Muscle of leg (tissue), 11 donors: Measurements from ENCODE around the gene CCDC57. TPM values are rescaled to one million over a fixed set of nuclear protein-coding genes. Genes with fewer than 3 reads are reported as not detected.

Source experiments
- DNase-seq: peaks from one replicate; pipeline ENCODE4 v3.0.0; 2013
- H3K27ac ChIP-seq: one replicate; pipeline ENCODE4 v1.5.1; 2013; ENCODE audit warnings: mild to moderate bottlenecking, low read length, control low read depth
- H3K27me3 ChIP-seq: one replicate; pipeline ENCODE4 v1.6.1; 2013; ENCODE audit warnings: low read length; ENCODE audit not compliant: control insufficient read depth, insufficient read depth
- H3K36me3 ChIP-seq: one replicate; pipeline ENCODE4 v1.6.1; 2013; ENCODE audit warnings: low read length; ENCODE audit not compliant: control insufficient read depth, insufficient read depth
- H3K4me1 ChIP-seq: one replicate; pipeline ENCODE4 v1.6.1; 2013; ENCODE audit warnings: low read length; ENCODE audit not compliant: control insufficient read depth, insufficient read depth
- H3K4me3 ChIP-seq: one replicate; pipeline ENCODE4 v1.5.1; 2013; ENCODE audit warnings: low read length, control low read depth
- H3K9me3 ChIP-seq: replicated peaks from 2 replicates; pipeline ENCODE4 v1.6.1; 2013; ENCODE audit warnings: low read depth, low read length; ENCODE audit not compliant: control insufficient read depth
- WGBS: methylation state at CpG from one replicate; pipeline ENCODE4 v1.1.5; 2013; ENCODE audit warnings: missing lambda C conversion rate; ENCODE audit not compliant: insufficient coverage; 5-methylcytosine and 5-hydroxymethylcytosine counted together
- polyA plus RNA-seq, 8 donors: library from polyadenylated mRNA; unstranded; fragments of 120-200 nt; gene quantifications; one replicate each; pipeline versions ENCODE4 v1.2.1 to v1.2.3, GENCODE V29; 2013; ENCODE audit warnings: inconsistent platforms in 1 of 8, low replicate concordance in 1 of 8; ENCODE audit not compliant: insufficient read length in 8 of 8, insufficient read depth in 1 of 8
- total RNA-seq: library from RNA; stranded (reverse); fragments of 120-200 nt; gene quantifications from one replicate; pipeline ENCODE4 v1.2.4, GENCODE V29; 2013

CCDC57 gene
- total and polyA plus RNA-seq, 9 donors = 15.7 to 37.4 (median 30.4) TPM

DNA sequence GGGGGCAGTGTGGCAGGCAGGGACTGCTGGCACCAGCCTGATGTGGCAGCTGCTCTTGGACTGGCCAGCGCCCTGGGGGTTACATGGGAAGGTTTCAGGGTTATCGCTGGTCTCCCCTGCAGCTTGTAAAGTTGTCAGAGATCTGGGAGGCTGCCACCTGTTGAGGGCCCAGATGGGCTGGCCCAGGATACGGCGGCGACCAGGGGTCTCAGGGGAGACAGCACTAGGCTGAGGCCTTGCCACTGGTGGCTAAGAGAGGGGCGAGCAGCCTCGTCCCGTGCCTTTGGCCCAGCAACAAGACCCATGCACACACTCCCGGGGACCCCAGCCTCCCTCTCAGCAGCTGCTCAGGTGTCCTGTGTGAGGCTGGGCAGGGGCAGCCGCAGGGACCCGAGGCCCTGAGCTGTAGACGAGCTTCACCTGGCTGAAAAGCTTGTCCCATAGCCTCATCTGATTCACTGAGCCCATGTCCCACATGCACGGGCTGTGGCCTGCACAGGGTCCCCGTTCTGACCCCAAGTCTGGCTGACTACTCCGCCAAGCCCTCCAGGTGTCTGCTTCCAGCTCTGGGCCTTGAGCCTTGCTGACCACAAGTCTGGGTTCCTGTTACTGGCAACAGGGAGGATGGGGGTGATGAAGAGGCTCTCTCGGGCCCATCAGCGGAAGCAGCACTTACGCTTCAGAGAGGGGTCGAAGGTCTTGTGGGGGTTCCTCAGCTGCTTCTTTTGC is 153.2 kb downstream of the CCDC57 start:
- Histone ChIP-seq H3K4me1 (peaks cover 6% of the 10 kb centered on the region), H3K9me3 (no peaks in the 10 kb centered on the region), H3K27me3 (no peaks in the 10 kb centered on the region), H3K27ac (no peak overlapping the region), H3K4me3 (no peak overlapping the region), H3K36me3 (peaks cover 95% of the 10 kb centered on the region)
- WGBS = 63% methylated on average over 17 of the region's 19 CpGs
- DNase-seq = no peak

DNA sequence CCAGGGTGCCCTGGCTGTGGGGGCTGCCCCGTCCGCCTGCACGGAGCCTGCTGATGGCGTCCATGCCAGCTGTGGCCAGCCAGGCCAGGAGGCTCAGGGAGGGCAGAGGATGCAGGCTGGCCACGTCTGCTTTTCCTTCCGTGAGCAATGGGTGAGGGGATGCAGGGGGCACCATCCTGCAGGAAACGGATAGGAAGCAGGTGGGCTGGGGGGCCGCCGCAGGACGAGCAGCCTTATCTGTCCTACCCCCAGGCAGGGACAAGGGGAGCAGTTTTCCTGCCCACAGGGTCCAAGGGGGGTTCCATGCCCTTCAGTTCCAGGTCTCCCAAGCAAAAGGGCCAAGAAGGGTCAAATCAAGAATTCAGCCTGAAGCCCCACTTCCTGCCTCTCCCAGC is 153.8 kb downstream of the CCDC57 start:
- H3K27ac ChIP-seq = no peak overlapping the region
- H3K9me3 ChIP-seq = no peaks in the 10 kb centered on the region
- no peak for DNase-seq
- H3K4me1 ChIP-seq = no peaks in the 10 kb centered on the region
- peaks cover 95% of the 10 kb centered on the region for H3K36me3 ChIP-seq
- no peaks in the 10 kb centered on the region for H3K27me3 ChIP-seq
- no peak overlapping the region for H3K4me3 ChIP-seq
- 76% methylated on average over 9 of the region's 10 CpGs for WGBS

DNA sequence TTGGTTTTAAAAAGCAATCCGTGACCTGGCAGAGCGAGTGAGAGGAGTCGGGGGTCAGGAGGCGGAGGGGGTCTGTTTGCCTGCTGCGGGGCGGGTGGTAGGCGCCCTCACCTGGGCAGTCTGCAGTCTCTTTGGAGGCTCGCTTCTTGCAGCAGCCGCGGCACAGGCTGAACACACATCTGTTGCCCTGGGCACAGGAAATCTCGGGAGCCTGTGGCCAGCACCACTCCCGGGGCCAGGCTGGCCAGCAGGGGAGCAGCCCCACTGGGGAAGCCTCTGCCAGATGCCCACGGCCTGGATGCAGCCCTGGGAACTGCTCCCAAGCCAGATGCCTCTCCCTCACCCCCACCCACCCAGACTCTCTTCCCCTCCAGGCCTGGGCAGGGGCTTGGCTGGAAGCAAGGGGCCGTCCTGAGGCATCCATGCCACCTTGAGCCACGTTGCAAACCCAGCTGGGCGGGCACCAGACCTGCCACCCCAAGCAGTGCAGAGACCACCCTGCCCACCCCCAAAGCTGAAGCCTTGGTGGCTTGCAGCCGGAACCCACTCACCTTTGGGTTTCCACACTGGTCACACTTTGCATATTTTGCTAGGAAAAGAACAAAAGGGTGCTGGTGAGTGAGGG is 154.3 kb downstream of the CCDC57 start:
- no peaks in the 10 kb centered on the region for H3K27me3 ChIP-seq
- H3K27ac ChIP-seq = no peak overlapping the region
- H3K4me1 ChIP-seq = peaks cover 3% of the 10 kb centered on the region
- H3K9me3 ChIP-seq = no peaks in the 10 kb centered on the region
- DNase-seq = no peak
- peaks cover 95% of the 10 kb centered on the region for H3K36me3 ChIP-seq
- H3K4me3 ChIP-seq = no peak overlapping the region
- 71% methylated on average over 14 of the region's 17 CpGs for WGBS

DNA sequence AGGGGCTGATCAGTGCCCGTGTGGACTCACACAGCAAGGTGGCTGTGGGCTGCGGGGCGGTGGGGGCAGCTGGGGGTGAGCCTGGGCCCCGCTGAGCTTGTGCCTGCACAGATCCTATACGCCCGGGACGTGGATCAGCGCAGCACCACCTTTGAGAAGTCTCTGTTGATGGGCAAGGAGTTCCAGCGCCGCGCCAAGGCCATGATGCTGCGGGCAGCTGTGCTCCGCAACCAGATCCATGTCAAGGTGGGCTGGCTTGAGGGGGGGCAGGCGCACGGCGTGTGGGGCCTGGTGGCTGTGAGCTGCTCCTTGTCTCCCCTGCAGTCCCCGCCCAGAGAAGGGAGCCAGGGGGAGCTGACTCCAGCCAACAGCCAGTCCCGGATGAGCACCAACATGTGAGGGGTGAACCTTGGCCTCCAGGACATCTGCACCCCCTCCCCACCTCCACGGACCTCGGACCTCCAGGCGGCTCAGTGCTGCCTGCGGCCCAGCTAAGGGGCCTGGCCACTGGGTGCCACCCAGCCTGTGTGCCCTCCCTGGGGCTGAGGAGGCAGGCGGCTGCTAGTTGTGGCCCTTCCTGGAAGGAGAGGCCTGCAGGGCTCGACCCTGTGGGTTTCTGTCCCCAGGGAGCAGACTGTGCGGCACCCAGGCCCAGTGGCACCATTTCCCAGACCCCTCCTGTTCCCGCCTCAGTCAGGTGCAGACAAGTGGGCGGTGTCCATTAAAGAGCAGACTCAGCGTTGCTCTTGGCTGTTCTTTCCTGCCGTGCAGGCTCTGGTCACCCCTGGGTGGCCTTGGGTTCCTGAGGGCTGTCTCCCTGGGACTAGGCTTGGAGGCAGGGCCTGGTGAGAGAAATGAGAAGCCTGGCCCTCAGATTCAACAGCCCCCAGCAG is 155.7 kb downstream of the CCDC57 start:
- DNase-seq = no peak
- Histone ChIP-seq H3K4me3 (no peak overlapping the region), H3K9me3 (no peaks in the 10 kb centered on the region), H3K36me3 (peaks cover 83% of the 10 kb centered on the region), H3K4me1 (peaks cover 14% of the 10 kb centered on the region), H3K27me3 (no peaks in the 10 kb centered on the region), H3K27ac (no peak overlapping the region)
- 76% methylated on average over 23 of the region's 29 CpGs for WGBS

DNA sequence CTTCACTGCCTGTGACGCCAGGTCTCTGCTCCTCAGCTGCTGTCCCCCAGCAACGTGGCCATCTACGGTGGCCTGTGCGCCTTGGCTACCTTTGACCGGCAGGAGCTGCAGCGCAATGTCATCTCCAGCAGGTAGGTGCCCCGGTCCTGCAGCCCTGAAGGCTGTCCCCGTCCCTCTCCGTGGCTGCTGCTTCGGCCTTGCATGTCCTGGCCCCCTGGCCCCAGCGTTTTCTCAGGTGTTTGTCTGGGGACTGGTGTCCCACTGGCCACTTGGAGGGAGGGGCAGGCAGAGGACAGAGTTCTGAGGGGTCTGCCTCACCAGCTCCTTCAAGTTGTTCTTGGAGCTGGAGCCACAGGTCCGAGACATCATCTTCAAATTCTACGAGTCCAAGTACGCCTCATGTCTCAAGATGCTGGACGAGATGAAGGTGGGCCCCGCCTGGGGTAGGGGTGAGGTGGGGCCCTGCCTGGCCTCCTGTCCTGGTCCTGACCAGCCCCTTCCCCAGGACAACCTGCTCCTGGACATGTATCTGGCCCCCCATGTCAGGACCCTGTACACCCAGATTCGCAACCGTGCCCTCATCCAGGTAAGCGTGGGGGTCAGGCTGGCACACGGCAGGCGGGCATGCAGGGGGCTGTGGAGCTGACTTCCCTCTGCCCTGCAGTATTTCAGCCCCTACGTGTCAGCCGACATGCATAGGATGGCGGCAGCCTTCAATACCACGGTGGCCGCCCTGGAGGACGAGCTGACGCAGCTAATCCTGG is 156.5 kb downstream of the CCDC57 start:
- H3K36me3 ChIP-seq = peaks cover 76% of the 10 kb centered on the region
- WGBS = 91% methylated on average over 21 of the region's 28 CpGs
- peaks cover 14% of the 10 kb centered on the region for H3K4me1 ChIP-seq
- no peaks in the 10 kb centered on the region for H3K9me3 ChIP-seq
- DNase-seq = no peak
- no peak overlapping the region for H3K27ac ChIP-seq
- no peak overlapping the region for H3K4me3 ChIP-seq
- H3K27me3 ChIP-seq = no peaks in the 10 kb centered on the region

DNA sequence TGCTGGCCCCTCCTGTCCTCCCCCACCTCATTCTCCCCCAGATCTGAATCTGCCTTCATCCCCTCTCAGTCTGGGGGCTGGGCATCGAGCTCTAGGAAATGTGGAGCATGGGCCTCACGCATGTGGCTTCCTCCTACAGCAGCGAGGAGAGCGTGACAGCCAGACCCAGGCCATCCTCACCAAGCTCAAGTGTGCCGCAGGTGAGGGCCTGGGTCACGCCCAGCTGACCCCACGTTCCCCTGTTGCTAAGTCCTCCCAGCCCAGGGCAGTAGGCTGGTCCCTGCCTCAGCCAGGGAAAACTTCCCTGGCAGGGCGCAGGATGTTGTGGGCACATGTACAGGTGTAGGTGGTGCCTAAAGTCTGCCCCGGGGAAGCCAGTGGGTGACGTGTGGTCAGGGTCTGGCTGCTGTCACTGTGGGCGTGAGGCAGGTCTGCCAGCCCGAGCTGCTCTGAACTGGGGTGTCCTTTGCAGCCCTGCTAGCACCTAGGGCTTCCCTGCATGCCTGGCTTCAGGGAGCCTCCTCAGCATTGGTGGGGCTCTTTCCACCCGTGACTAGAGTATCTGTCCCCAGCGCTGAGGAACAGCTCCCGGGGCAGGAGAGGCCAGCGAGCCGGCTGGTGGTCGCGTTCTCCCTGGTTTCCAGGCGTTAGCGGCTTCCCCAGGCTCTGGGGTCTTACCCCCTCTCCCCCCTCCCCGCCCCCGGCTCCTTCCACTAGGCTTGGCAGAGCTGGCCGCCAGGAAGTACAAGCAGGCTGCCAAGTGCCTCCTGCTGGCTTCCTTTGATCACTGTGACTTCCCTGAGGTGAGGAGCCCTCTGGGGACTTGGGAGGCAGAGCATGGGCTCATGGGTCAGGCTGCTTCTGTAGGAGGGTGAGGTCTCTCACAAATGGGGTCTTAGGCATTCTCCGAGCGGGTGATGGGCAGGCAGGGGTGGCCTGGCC is 157.3 kb downstream of the CCDC57 start:
- DNase-seq = no peak
- H3K27me3 ChIP-seq = no peaks in the 10 kb centered on the region
- WGBS = 83% methylated on average over 16 of the region's 26 CpGs
- no peak overlapping the region for H3K27ac ChIP-seq
- H3K4me3 ChIP-seq = no peak overlapping the region
- peaks cover 71% of the 10 kb centered on the region for H3K36me3 ChIP-seq
- no peaks in the 10 kb centered on the region for H3K9me3 ChIP-seq
- H3K4me1 ChIP-seq = peaks cover 22% of the 10 kb centered on the region

DNA sequence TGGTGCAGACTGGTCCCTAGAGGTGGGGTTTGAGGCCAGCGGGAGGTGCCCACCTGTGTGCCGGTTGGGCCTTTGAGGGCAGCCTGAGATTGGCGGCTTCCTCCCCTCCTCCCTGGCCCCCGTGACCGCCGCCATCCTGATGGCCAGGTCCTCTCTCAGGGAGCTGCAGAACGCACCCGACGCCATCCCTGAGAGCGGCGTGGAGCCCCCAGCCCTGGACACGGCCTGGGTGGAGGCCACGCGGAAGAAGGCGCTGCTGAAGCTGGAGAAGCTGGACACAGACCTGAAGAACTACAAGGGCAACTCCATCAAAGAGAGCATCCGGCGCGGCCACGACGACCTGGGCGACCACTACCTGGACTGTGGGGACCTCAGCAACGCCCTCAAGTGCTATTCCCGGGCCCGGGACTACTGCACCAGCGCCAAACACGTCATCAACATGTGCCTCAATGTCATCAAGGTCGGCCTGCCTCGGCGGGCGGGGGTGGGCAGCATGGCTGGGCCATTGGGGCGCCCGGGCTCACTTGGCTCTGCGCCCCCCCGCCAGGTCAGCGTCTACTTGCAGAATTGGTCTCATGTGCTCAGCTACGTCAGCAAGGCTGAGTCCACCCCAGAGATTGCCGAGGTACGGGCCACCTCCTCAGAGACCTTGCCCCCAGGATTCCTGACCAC is 158.2 kb downstream of the CCDC57 start:
- peaks cover 71% of the 10 kb centered on the region for H3K36me3 ChIP-seq
- no peaks in the 10 kb centered on the region for H3K27me3 ChIP-seq
- no peak for DNase-seq
- H3K4me1 ChIP-seq = peaks cover 25% of the 10 kb centered on the region
- H3K27ac ChIP-seq = no peak overlapping the region
- no peaks in the 10 kb centered on the region for H3K9me3 ChIP-seq
- no peak overlapping the region for H3K4me3 ChIP-seq
- 90% methylated on average over 31 of the region's 38 CpGs for WGBS

DNA sequence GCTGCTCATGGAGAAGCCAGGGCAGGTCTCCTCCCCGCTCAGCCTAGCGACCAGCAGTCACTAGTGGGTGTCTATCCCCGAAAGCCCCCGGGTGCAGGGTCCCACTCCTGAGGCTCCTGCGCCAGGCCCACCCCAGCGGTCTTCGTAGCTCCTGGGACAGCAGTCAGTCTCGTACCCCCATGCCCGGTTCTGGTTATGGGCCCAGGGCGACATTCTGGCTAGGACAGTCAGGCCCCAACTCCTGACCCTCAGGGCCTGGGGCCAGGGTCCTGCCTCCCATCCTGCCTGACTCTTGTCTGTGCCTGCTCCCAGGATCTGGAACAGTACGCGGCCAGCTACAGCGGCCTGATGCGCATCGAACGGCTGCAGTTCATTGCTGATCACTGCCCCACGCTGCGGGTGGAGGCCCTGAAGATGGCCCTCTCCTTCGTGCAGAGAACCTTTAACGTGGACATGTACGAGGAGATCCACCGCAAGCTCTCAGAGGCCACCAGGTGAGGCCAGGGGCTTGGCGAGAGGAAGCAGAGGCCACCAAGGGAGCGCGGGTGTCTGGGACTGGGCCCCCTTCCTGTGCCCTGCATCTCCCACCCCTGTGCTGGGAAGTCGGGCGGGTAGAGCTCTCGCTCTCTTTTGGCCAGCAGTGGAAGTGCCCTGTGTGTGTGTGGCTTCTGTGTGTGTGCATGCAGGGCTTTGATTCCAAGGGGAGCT is 158.9 kb downstream of the CCDC57 start:
- DNase-seq = no peak
- H3K4me1 ChIP-seq = peaks cover 25% of the 10 kb centered on the region
- no peak overlapping the region for H3K4me3 ChIP-seq
- H3K27ac ChIP-seq = no peak overlapping the region
- 93% methylated on average over 25 of the region's 28 CpGs for WGBS
- peaks cover 73% of the 10 kb centered on the region for H3K36me3 ChIP-seq
- no peaks in the 10 kb centered on the region for H3K9me3 ChIP-seq
- no peaks in the 10 kb centered on the region for H3K27me3 ChIP-seq
